ENCODE data around the gene AKAP3.
A peak's percentile ranks its signal among the peaks of the same experiment; 100 is the strongest.

Gene AKAP3

DNA sequence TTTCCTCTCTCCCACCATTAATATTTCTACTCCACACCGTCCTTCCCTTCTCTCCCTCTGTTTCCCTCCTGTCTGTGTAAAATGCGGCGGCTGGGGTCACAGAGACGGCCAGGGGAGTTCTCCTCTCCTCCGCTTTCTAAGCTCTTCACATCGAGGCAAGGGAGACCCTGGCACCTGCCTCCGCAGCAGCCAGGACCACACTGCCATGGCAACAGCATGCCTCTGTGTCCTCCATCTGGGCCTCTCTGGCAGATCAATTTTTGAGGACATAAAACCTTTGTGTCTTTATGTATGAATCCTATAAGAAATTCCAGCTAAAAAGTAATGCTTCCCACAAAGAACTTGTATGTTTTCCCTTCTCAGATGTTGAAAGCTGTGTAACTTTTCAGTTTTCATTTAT lies 45.4 kb downstream of the AKAP3 start:
- Histone ChIP-seq H3K27me3 (ENCODE audit: insufficient read depth, low read length, poor library complexity) (no peaks in the 10 kb centered on the region), H2BK15ac (replicated peaks; ENCODE audit: low read depth) (no peak overlapping the region), H3K4me2 (ENCODE audit: low read length) (no peak overlapping the region), H3K18ac (ENCODE audit: low read length) (no peak overlapping the region), H3K36me3 (ENCODE audit: control insufficient read depth, insufficient read depth, low read length) (no peaks in the 10 kb centered on the region), H3K27ac (ENCODE audit: low read depth, low read length) (no peak overlapping the region), H3K4me3 (ENCODE audit: low read length) (no peak overlapping the region), H3K23ac (ENCODE audit: low read length) (no peak overlapping the region), H3K79me2 (ENCODE audit: control insufficient read depth, insufficient read depth, low read length) (no peaks in the 10 kb centered on the region), H2AK5ac (ENCODE audit: low read length) (no peak overlapping the region), H3K4ac (ENCODE audit: low read depth, low read length) (no peak overlapping the region), H2BK120ac (ENCODE audit: low read depth, low read length) (no peak overlapping the region), H3K9ac (ENCODE audit: low read length) (no peak overlapping the region), H4K8ac (ENCODE audit: low read depth, low read length) (no peak overlapping the region), H3K4me1 (ENCODE audit: control insufficient read depth, low read depth, low read length) (no peaks in the 10 kb centered on the region), H2BK5ac (ENCODE audit: low read length) (no peak overlapping the region), H3K79me1 (ENCODE audit: low read length) (no peaks in the 10 kb centered on the region), H4K5ac (ENCODE audit: low read length) (no peak overlapping the region), H3K56ac (ENCODE audit: low read length) (no peak overlapping the region)
- 100% methylated on average over 1 of the region's 7 CpGs for WGBS (ENCODE audit: extremely low coverage, insufficient coverage, low lambda C conversion rate)
- DNase-seq: no peak

DNA sequence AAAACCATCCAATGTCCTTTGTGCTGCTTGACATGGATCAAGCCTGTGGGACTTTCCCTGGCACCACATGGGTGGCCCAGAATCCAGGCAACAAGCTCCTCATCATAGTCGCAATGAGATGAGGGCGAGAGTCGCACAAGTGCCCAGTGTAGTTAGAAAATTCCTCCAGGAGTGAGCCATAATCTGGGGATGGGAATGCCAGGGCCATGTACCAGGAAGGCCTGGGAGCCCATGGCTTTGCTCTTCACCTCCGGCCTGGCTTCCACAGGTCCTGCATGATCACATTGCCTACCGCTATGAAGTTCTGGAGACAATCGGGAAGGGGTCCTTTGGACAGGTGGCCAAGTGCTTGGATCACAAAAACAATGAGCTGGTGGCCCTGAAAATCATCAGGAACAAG lies 53.0 kb downstream of the AKAP3 start:
- Histone ChIP-seq H3K79me1 (ENCODE audit: low read length) (no peaks in the 10 kb centered on the region), H2BK5ac (ENCODE audit: low read length) (no peak overlapping the region), H3K4ac (ENCODE audit: low read depth, low read length) (no peak overlapping the region), H3K9ac (ENCODE audit: low read length) (no peak overlapping the region), H3K23ac (ENCODE audit: low read length) (no peak overlapping the region), H3K36me3 (ENCODE audit: control insufficient read depth, insufficient read depth, low read length) (no peaks in the 10 kb centered on the region), H3K4me2 (ENCODE audit: low read length) (no peak overlapping the region), H3K4me3 (ENCODE audit: low read length) (no peak overlapping the region), H2BK15ac (replicated peaks; ENCODE audit: low read depth) (no peak overlapping the region), H3K27me3 (ENCODE audit: insufficient read depth, low read length, poor library complexity) (no peaks in the 10 kb centered on the region), H3K56ac (ENCODE audit: low read length) (no peak overlapping the region), H3K18ac (ENCODE audit: low read length) (no peak overlapping the region), H3K79me2 (ENCODE audit: control insufficient read depth, insufficient read depth, low read length) (no peaks in the 10 kb centered on the region), H2AK5ac (ENCODE audit: low read length) (no peak overlapping the region), H2BK120ac (ENCODE audit: low read depth, low read length) (no peak overlapping the region), H4K8ac (ENCODE audit: low read depth, low read length) (no peak overlapping the region), H3K4me1 (ENCODE audit: control insufficient read depth, low read depth, low read length) (no peaks in the 10 kb centered on the region), H4K5ac (ENCODE audit: low read length) (no peak overlapping the region), H3K27ac (ENCODE audit: low read depth, low read length) (no peak overlapping the region)
- no peak for DNase-seq
- WGBS (ENCODE audit: extremely low coverage, insufficient coverage, low lambda C conversion rate): no CpG with 5 or more reads among the region's 6 CpGs

DNA sequence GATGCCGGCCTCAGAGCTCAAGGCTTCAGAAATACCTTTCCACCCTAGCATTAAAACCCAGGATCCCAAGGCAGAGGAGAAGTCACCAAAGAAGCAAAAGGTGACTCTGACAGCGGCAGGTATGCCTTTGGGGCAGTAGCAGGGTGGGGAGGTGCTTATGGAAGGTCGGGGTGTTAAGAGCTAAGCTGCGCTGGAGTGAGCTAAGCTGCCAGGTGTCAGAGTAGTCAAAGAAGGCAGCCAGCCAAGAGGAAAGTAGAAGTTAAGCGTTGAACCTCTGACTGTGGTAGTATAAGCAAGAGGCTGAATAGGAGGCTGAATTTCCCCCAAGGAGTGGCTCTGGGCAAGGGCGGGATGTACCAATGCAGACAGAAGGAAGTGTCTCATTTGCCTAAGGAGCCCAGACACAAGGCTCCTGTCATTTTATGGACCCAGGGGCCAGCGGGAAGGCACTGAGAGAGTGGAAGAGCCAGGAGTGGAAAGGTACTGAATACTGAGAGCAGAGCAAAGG lies 57.6 kb downstream of the AKAP3 start:
- Histone ChIP-seq H3K23ac (ENCODE audit: low read length) (no peak overlapping the region), H3K9ac (ENCODE audit: low read length) (no peak overlapping the region), H3K4me2 (ENCODE audit: low read length) (no peak overlapping the region), H3K27ac (ENCODE audit: low read depth, low read length) (no peak overlapping the region), H3K79me2 (ENCODE audit: control insufficient read depth, insufficient read depth, low read length) (no peaks in the 10 kb centered on the region), H4K8ac (ENCODE audit: low read depth, low read length) (no peak overlapping the region), H3K56ac (ENCODE audit: low read length) (no peak overlapping the region), H3K18ac (ENCODE audit: low read length) (no peak overlapping the region), H2AK5ac (ENCODE audit: low read length) (no peak overlapping the region), H3K4me3 (ENCODE audit: low read length) (no peak overlapping the region), H3K79me1 (ENCODE audit: low read length) (no peaks in the 10 kb centered on the region), H2BK5ac (ENCODE audit: low read length) (no peak overlapping the region), H4K5ac (ENCODE audit: low read length) (no peak overlapping the region), H3K36me3 (ENCODE audit: control insufficient read depth, insufficient read depth, low read length) (no peaks in the 10 kb centered on the region), H2BK15ac (replicated peaks; ENCODE audit: low read depth) (no peak overlapping the region), H3K4me1 (ENCODE audit: control insufficient read depth, low read depth, low read length) (no peaks in the 10 kb centered on the region), H2BK120ac (ENCODE audit: low read depth, low read length) (no peak overlapping the region), H3K27me3 (ENCODE audit: insufficient read depth, low read length, poor library complexity) (no peaks in the 10 kb centered on the region), H3K4ac (ENCODE audit: low read depth, low read length) (no peak overlapping the region)
- no peak for DNase-seq
- WGBS (ENCODE audit: extremely low coverage, insufficient coverage, low lambda C conversion rate): no CpG with 5 or more reads among the region's 7 CpGs

- no peaks in the 10 kb centered on the region for H3K79me1 ChIP-seq (ENCODE audit: low read length)
- H3K4me3 ChIP-seq (ENCODE audit: low read length): no peak overlapping the region
- no peak overlapping the region for H3K18ac ChIP-seq (ENCODE audit: low read length)
- H3K9ac ChIP-seq (ENCODE audit: low read length): no peak overlapping the region
- no peaks in the 10 kb centered on the region for H3K79me2 ChIP-seq (ENCODE audit: control insufficient read depth, insufficient read depth, low read length)
- WGBS (ENCODE audit: extremely low coverage, insufficient coverage, low lambda C conversion rate): no CpG with 5 or more reads among the region's 2 CpGs
- H3K4ac ChIP-seq (ENCODE audit: low read depth, low read length): no peak overlapping the region
- no peak overlapping the region for H2BK5ac ChIP-seq (ENCODE audit: low read length)
- H2BK120ac ChIP-seq (ENCODE audit: low read depth, low read length): no peak overlapping the region
- no peaks in the 10 kb centered on the region for H3K36me3 ChIP-seq (ENCODE audit: control insufficient read depth, insufficient read depth, low read length)
- H4K8ac ChIP-seq (ENCODE audit: low read depth, low read length): no peak overlapping the region
- H4K5ac ChIP-seq (ENCODE audit: low read length): no peak overlapping the region
- H3K23ac ChIP-seq (ENCODE audit: low read length): no peak overlapping the region
- H3K27me3 ChIP-seq (ENCODE audit: insufficient read depth, low read length, poor library complexity): no peaks in the 10 kb centered on the region
- H2BK15ac ChIP-seq (replicated peaks; ENCODE audit: low read depth): no peak overlapping the region
- no peak overlapping the region for H3K27ac ChIP-seq (ENCODE audit: low read depth, low read length)
- H3K4me2 ChIP-seq (ENCODE audit: low read length): no peak overlapping the region
- no peak overlapping the region for H2AK5ac ChIP-seq (ENCODE audit: low read length)
- H3K56ac ChIP-seq (ENCODE audit: low read length): no peak overlapping the region
- DNase-seq: no peak
- no peaks in the 10 kb centered on the region for H3K4me1 ChIP-seq (ENCODE audit: control insufficient read depth, low read depth, low read length)
These were observed 58.9 kb downstream of the AKAP3 start for GRCh38 chr12:4589941-4590340.

- Histone ChIP-seq H3K4me3 (ENCODE audit: low read length) (no peak overlapping the region), H3K23ac (ENCODE audit: low read length) (no peak overlapping the region), H3K4ac (ENCODE audit: low read depth, low read length) (no peak overlapping the region), H2BK5ac (ENCODE audit: low read length) (no peak overlapping the region), H4K5ac (ENCODE audit: low read length) (no peak overlapping the region), H3K9ac (ENCODE audit: low read length) (no peak overlapping the region), H4K8ac (ENCODE audit: low read depth, low read length) (no peak overlapping the region), H3K79me2 (ENCODE audit: control insufficient read depth, insufficient read depth, low read length) (no peaks in the 10 kb centered on the region), H3K56ac (ENCODE audit: low read length) (no peak overlapping the region), H2BK15ac (replicated peaks; ENCODE audit: low read depth) (no peak overlapping the region), H3K27me3 (ENCODE audit: insufficient read depth, low read length, poor library complexity) (no peaks in the 10 kb centered on the region), H2BK120ac (ENCODE audit: low read depth, low read length) (no peak overlapping the region), H2AK5ac (ENCODE audit: low read length) (no peak overlapping the region), H3K27ac (ENCODE audit: low read depth, low read length) (no peak overlapping the region), H3K18ac (ENCODE audit: low read length) (no peak overlapping the region), H3K79me1 (ENCODE audit: low read length) (no peaks in the 10 kb centered on the region), H3K36me3 (ENCODE audit: control insufficient read depth, insufficient read depth, low read length) (no peaks in the 10 kb centered on the region), H3K4me1 (ENCODE audit: control insufficient read depth, low read depth, low read length) (no peaks in the 10 kb centered on the region), H3K4me2 (ENCODE audit: low read length) (no peak overlapping the region)
- 100% methylated on average over 2 of the region's 3 CpGs for WGBS (ENCODE audit: extremely low coverage, insufficient coverage, low lambda C conversion rate)
- DNase-seq: no peak
These were observed 59.9 kb downstream of the AKAP3 start for GRCh38 chr12:4588916-4589315.

GRCh38 chr12:4587108-4587507 lies 61.7 kb downstream of the AKAP3 start:
- Histone ChIP-seq H3K4me2 (ENCODE audit: low read length) (no peak overlapping the region), H3K23ac (ENCODE audit: low read length) (no peak overlapping the region), H3K4me1 (ENCODE audit: control insufficient read depth, low read depth, low read length) (no peaks in the 10 kb centered on the region), H3K79me2 (ENCODE audit: control insufficient read depth, insufficient read depth, low read length) (no peaks in the 10 kb centered on the region), H3K4ac (ENCODE audit: low read depth, low read length) (no peak overlapping the region), H3K36me3 (ENCODE audit: control insufficient read depth, insufficient read depth, low read length) (no peaks in the 10 kb centered on the region), H3K27me3 (ENCODE audit: insufficient read depth, low read length, poor library complexity) (no peaks in the 10 kb centered on the region), H3K9ac (ENCODE audit: low read length) (no peak overlapping the region), H2AK5ac (ENCODE audit: low read length) (no peak overlapping the region), H2BK5ac (ENCODE audit: low read length) (no peak overlapping the region), H4K8ac (ENCODE audit: low read depth, low read length) (no peak overlapping the region), H3K27ac (ENCODE audit: low read depth, low read length) (no peak overlapping the region), H2BK120ac (ENCODE audit: low read depth, low read length) (no peak overlapping the region), H4K5ac (ENCODE audit: low read length) (no peak overlapping the region), H3K4me3 (ENCODE audit: low read length) (no peak overlapping the region), H3K56ac (ENCODE audit: low read length) (no peak overlapping the region), H3K18ac (ENCODE audit: low read length) (no peak overlapping the region), H2BK15ac (replicated peaks; ENCODE audit: low read depth) (no peak overlapping the region), H3K79me1 (ENCODE audit: low read length) (no peaks in the 10 kb centered on the region)
- peak; percentile 57 for DNase-seq
- WGBS (ENCODE audit: extremely low coverage, insufficient coverage, low lambda C conversion rate): no CpG with 5 or more reads among the region's 9 CpGs
